Naive thymus-derived CD4-positive, alpha-beta T cell (primary cell): Measurements from ENCODE around the gene DIABLO. TPM values are rescaled to one million over a fixed set of nuclear protein-coding genes. Genes with fewer than 3 reads are reported as not detected.
A peak's percentile ranks its signal among the peaks of the same experiment; 100 is the strongest.

Experiments
- ATAC-seq: fragments of 150-1000 bp; cut with Tn5 transposase; 2 replicates; pipeline ENCODE4 v1.10.0; 2021; ENCODE audit warnings: mild to moderate bottlenecking, moderate library complexity
- CTCF ChIA-PET: fragments of 350-600 bp; sonication (Branson Sonifier 250); formaldehyde crosslinking; loops from one replicate; lab custom pipeline; 2021; ENCODE audit warnings: antibody characterized with exemption; lab: Charles Lee
- POLR2A ChIA-PET: fragments of 350-600 bp; sonication (Branson Sonifier 250); formaldehyde crosslinking; loops from one replicate; lab custom pipeline; 2021; ENCODE audit warnings: antibody characterized with exemption, inconsistent platforms; lab: Charles Lee
- DNase-seq, 9 donors: peaks; one replicate each; pipeline versions ENCODE4 v3.0.0 to v3.0.0-alpha.2; 2020 to 2022; ENCODE audit warnings: mixed read lengths in 1 of 9
- H3K27ac ChIP-seq: one replicate; pipeline ENCODE4 v1.7.0; 2013; ENCODE audit warnings: mild to moderate bottlenecking, low read depth, low read length, moderate library complexity
- H3K27me3 ChIP-seq, 2 donors: one replicate each; pipeline ENCODE4 v1.7.0; 2013; ENCODE audit warnings: low read length in 2 of 2, mild to moderate bottlenecking in 2 of 2, moderate library complexity in 2 of 2; ENCODE audit not compliant: control insufficient read depth in 2 of 2, insufficient read depth in 2 of 2
- H3K36me3 ChIP-seq, 3 experiments: 1 replicate in 2 of 3; 2 replicates in 1 of 3; pipeline ENCODE4 v1.7.0; 2013; ENCODE audit warnings: low read length in 3 of 3, mild to moderate bottlenecking in 3 of 3, moderate library complexity in 1 of 3; ENCODE audit not compliant: insufficient read depth in 3 of 3, control insufficient read depth in 2 of 3
- H3K4me1 ChIP-seq, 2 donors: one replicate each; pipeline ENCODE4 v1.7.0; 2013; ENCODE audit warnings: low read length in 2 of 2, mild to moderate bottlenecking in 2 of 2, moderate library complexity in 1 of 2; ENCODE audit not compliant: control insufficient read depth in 2 of 2, insufficient read depth in 2 of 2
- H3K4me3 ChIP-seq: 2 replicates; pipeline ENCODE4 v1.7.0; 2013; ENCODE audit warnings: mild to moderate bottlenecking, low read length
- H3K9me3 ChIP-seq, 3 experiments: 1 replicate in 2 of 3; 2 replicates in 1 of 3; pipeline ENCODE4 v1.7.0; 2013; ENCODE audit warnings: low read length in 3 of 3; ENCODE audit not compliant: control insufficient read depth in 2 of 3
- H3K27ac Mint-ChIP-seq, 9 donors: one replicate each; pipeline ENCODE4 v1.8.0; 2020 to 2022; ENCODE audit warnings: mixed read lengths in 9 of 9, mild to moderate bottlenecking in 8 of 9, moderate library complexity in 5 of 9, inconsistent platforms in 2 of 9
- H3K27me3 Mint-ChIP-seq, 5 donors: one replicate each; pipeline ENCODE4 v1.8.0; 2021 to 2022; ENCODE audit warnings: mixed read lengths in 5 of 5, mild to moderate bottlenecking in 1 of 5
- H3K36me3 Mint-ChIP-seq, 5 donors: one replicate each; pipeline ENCODE4 v1.8.0; 2020 to 2022; ENCODE audit warnings: mixed read lengths in 5 of 5, mild to moderate bottlenecking in 3 of 5, inconsistent platforms in 1 of 5
- H3K4me1 Mint-ChIP-seq, 7 donors: one replicate each; pipeline ENCODE4 v1.8.0; 2020 to 2022; ENCODE audit warnings: mixed read lengths in 7 of 7, mild to moderate bottlenecking in 3 of 7, inconsistent platforms in 1 of 7
- H3K4me3 Mint-ChIP-seq, 10 donors: one replicate each; pipeline ENCODE4 v1.8.0; 2020 to 2022; ENCODE audit warnings: mild to moderate bottlenecking in 10 of 10, mixed read lengths in 10 of 10, moderate library complexity in 6 of 10, inconsistent platforms in 2 of 10
- H3K9me3 Mint-ChIP-seq, 11 donors: one replicate each; pipeline ENCODE4 v1.8.0; 2020 to 2022; ENCODE audit warnings: mixed read lengths in 11 of 11, mild to moderate bottlenecking in 4 of 11, inconsistent platforms in 1 of 11, moderate library complexity in 1 of 11
- intact Hi-C, 2 donors: fragments of 100-400 bp; cut with micrococcal nuclease; formaldehyde crosslinking; loops; one replicate each; pipeline ENCODE4 v1.15.1; 2023
- polyA plus RNA-seq, 2 donors: library from polyadenylated mRNA; unstranded; fragments of 300-500 nt; fragmentation: Illumina TruSeq; gene quantifications; one replicate each; pipeline ENCODE4 v1.2.3, GENCODE V29; 2021
- total RNA-seq, 6 experiments: library from RNA in 5 of 6; stranded (reverse) in 5 of 6; gene quantifications; 1 replicate in 5 of 6; 2 replicates in 1 of 6; pipeline ENCODE4 v1.2.3 and lab custom pipeline; 2021 to 2026

The DIABLO gene
- 10 to 100 TPM; 41.3 to 94.1 (median 50.1) TPM for total RNA-seq
- 10 to 100 TPM; 58.3 to 68.3 TPM for polyA plus RNA-seq
- total RNA-seq (lab: John Stamatoyannopoulos, UW): 69.1 reads per million, percentile 78 among the genes with 10 or more reads in this experiment

GRCh38 chr12:122225683-122226365, at the start of gene DIABLO:
Gene DIABLO, minus strand, starts transcription at chr12:122226052. Its CDS starts 38 bp downstream, at chr12:122226014.
- Mint-ChIP-seq H3K36me3 (peaks cover 0 to 27% (median 13%) of the 10 kb centered on the region in 5 donors), H3K27ac (peak within 1 kb of the TSS; percentile 76 to 96 (median 93)), H3K9me3 (peaks cover 0 to 2% (median 0%) of the 10 kb centered on the region in 11 donors), H3K4me3 (peak within 1 kb of the TSS; percentile 75 to 95 (median 90)), H3K27me3 (no peaks in the 10 kb centered on the region), H3K4me1 (peaks cover 23 to 53% (median 47%) of the 10 kb centered on the region in 7 donors)
- Histone ChIP-seq H3K27me3 (no peaks in the 10 kb centered on the region), H3K36me3 (peaks cover 5 to 52% (median 13%) of the 10 kb centered on the region in 3 experiments), H3K4me1 (peaks cover 24 to 34% of the 10 kb centered on the region in 2 donors), H3K27ac (peak within 1 kb of the TSS; percentile 99), H3K9me3 (no peaks in the 10 kb centered on the region), H3K4me3 (peak within 1 kb of the TSS; percentile 90)
- POLR2A ChIA-PET: interaction anchor here (0.5 to 3.3 kb wide), 15 partner anchors 10 to 1933 kb away, joined by 3 to 29 read pairs (median 3); partner anchors contain the start of genes B3GNT4, RNF34, RNU4-1 and ZCCHC8
- DNase-seq: peak; percentile 97 to 100 (median 100)
- CTCF ChIA-PET: interaction anchor here (0.6 kb wide), 2 partner anchors 19 to 307 kb away, joined by 3 read pairs; partner anchors contain the start of gene CFAP251
- intact Hi-C loops: loop anchor here (1.0 to 10.0 kb wide), 25 partner anchors 18 to 1540 kb away; partner anchors contain the start of genes CFAP251 (in 2 of the 2), DENR (in 2 of the 2), KNTC1 (in 2 of the 2) and MLXIP (in 2 of the 2)
- peak; percentile 96 for ATAC-seq

GRCh38 chr12:122275459-122275858, 49.6 kb upstream of the DIABLO start:
- H3K9me3 ChIP-seq: no peaks in the 10 kb centered on the region
- no peaks in the 10 kb centered on the region for H3K27me3 Mint-ChIP-seq
- no peak overlapping the region for H3K4me3 ChIP-seq
- H3K4me3 Mint-ChIP-seq: no peak overlapping the region
- ChIA-PET POLR2A (no interaction called here), CTCF (interaction anchor here (0.6 kb wide), 2 partner anchors 9 to 118 kb away, joined by 3 read pairs; no protein-coding TSS in a partner anchor)
- no peaks in the 10 kb centered on the region for H3K4me1 ChIP-seq
- H3K36me3 ChIP-seq: peaks cover 0 to 37% (median 4%) of the 10 kb centered on the region in 3 experiments
- H3K27ac Mint-ChIP-seq: peak overlapping the region in 2 of 9 donors; percentile 32
- no peaks in the 10 kb centered on the region for H3K9me3 Mint-ChIP-seq
- H3K27me3 ChIP-seq: no peaks in the 10 kb centered on the region
- no peak overlapping the region for H3K27ac ChIP-seq
- peaks cover 4 to 43% (median 14%) of the 10 kb centered on the region in 5 donors for H3K36me3 Mint-ChIP-seq
- intact Hi-C loops: no loop called here
- ATAC-seq (no peak), DNase-seq (no peak)
- peaks cover 0 to 5% (median 0%) of the 10 kb centered on the region in 7 donors for H3K4me1 Mint-ChIP-seq

GRCh38 chr12:122266230-122266901, 40.5 kb upstream of the DIABLO start, which contains the start of gene VPS33A:
Gene VPS33A, minus strand, starts transcription at chr12:122266494. Its CDS starts 86 bp downstream, at chr12:122266408.
- peak; percentile 89 for ATAC-seq
- Mint-ChIP-seq H3K27ac (peak within 1 kb of the TSS; percentile 98 to 100 (median 99)), H3K4me3 (peak within 1 kb of the TSS; percentile 93 to 99 (median 96)), H3K4me1 (peaks cover 0 to 35% (median 31%) of the 10 kb centered on the region in 7 donors), H3K9me3 (peaks cover 0 to 9% (median 0%) of the 10 kb centered on the region in 11 donors), H3K36me3 (peaks cover 0 to 12% (median 10%) of the 10 kb centered on the region in 5 donors), H3K27me3 (peaks cover 0 to 6% (median 0%) of the 10 kb centered on the region in 5 donors)
- CTCF ChIA-PET: interaction anchor here (0.6 to 1.5 kb wide), 11 partner anchors 10 to 646 kb away, joined by 3 to 10 read pairs (median 4); no protein-coding TSS in a partner anchor
- Histone ChIP-seq H3K27ac (peak within 1 kb of the TSS; percentile 95), H3K4me1 (peaks cover 12 to 17% of the 10 kb centered on the region in 2 donors), H3K4me3 (peak within 1 kb of the TSS; percentile 74), H3K36me3 (peaks cover under 1 to 27% (median 10%) of the 10 kb centered on the region in 3 experiments), H3K27me3 (no peaks in the 10 kb centered on the region), H3K9me3 (no peaks in the 10 kb centered on the region)
- POLR2A ChIA-PET: interaction anchor here (0.5 to 2.7 kb wide), 19 partner anchors 9 to 1730 kb away, joined by 3 to 20 read pairs (median 3); partner anchors contain the start of gene DIABLO
- intact Hi-C loops: loop anchor here (1.0 to 5.0 kb wide), 13 partner anchors 22 to 486 kb away; partner anchors contain the start of genes B3GNT4 (in 2 of the 2), DIABLO (in 2 of the 2), RSRC2 (in 2 of the 2) and CFAP251 (in 1 of the 2)
- DNase-seq: peak; percentile 82 to 96 (median 90)

GRCh38 chr12:122265886-122266229, 40.0 kb upstream of the DIABLO start:
- Histone ChIP-seq H3K9me3 (no peaks in the 10 kb centered on the region), H3K27ac (peak overlapping the region; percentile 95), H3K36me3 (peaks cover 5 to 32% (median 9%) of the 10 kb centered on the region in 3 experiments), H3K4me1 (peaks cover 12 to 17% of the 10 kb centered on the region in 2 donors), H3K4me3 (peak overlapping the region; percentile 74), H3K27me3 (no peaks in the 10 kb centered on the region)
- DNase-seq (no peak), ATAC-seq (peak; percentile 57)
- CTCF ChIA-PET: interaction anchor here (0.6 to 1.2 kb wide), 3 partner anchors 22 to 142 kb away, joined by 3 to 4 read pairs (median 3); no protein-coding TSS in a partner anchor
- H3K27ac Mint-ChIP-seq: peak overlapping the region; percentile 98 to 100 (median 99)
- H3K4me3 Mint-ChIP-seq: peak overlapping the region; percentile 93 to 99 (median 96)
- peaks cover 0 to 9% (median 0%) of the 10 kb centered on the region in 11 donors for H3K9me3 Mint-ChIP-seq
- peaks cover 0 to 6% (median 0%) of the 10 kb centered on the region in 5 donors for H3K27me3 Mint-ChIP-seq
- POLR2A ChIA-PET: interaction anchor here (0.5 to 2.7 kb wide), 10 partner anchors 8 to 320 kb away, joined by 3 to 20 read pairs (median 3); partner anchors contain the start of gene DIABLO
- intact Hi-C loops: loop anchor here (1.0 to 5.0 kb wide), 13 partner anchors 21 to 486 kb away; partner anchors contain the start of genes B3GNT4 (in 2 of the 2), DIABLO (in 2 of the 2), RSRC2 (in 2 of the 2) and CFAP251 (in 1 of the 2)
- peaks cover 0 to 40% (median 32%) of the 10 kb centered on the region in 7 donors for H3K4me1 Mint-ChIP-seq
- H3K36me3 Mint-ChIP-seq: peaks cover 0 to 15% (median 11%) of the 10 kb centered on the region in 5 donors

- CTCF ChIA-PET: interaction anchor here (1.0 kb wide), 1 partner anchor 21 kb away, joined by 3 read pairs; no protein-coding TSS in a partner anchor
- Histone ChIP-seq H3K36me3 (peaks cover 6 to 36% (median 9%) of the 10 kb centered on the region in 3 experiments), H3K4me1 (peaks cover 12 to 17% of the 10 kb centered on the region in 2 donors), H3K4me3 (peak overlapping the region; percentile 74), H3K9me3 (no peaks in the 10 kb centered on the region), H3K27ac (peak overlapping the region; percentile 95), H3K27me3 (no peaks in the 10 kb centered on the region)
- Mint-ChIP-seq H3K27ac (peak overlapping the region; percentile 98 to 100 (median 99)), H3K27me3 (peaks cover 0 to 6% (median 0%) of the 10 kb centered on the region in 5 donors), H3K4me3 (peak overlapping the region; percentile 93 to 99 (median 96)), H3K36me3 (peaks cover 0 to 17% (median 12%) of the 10 kb centered on the region in 5 donors), H3K9me3 (peaks cover 0 to 9% (median 0%) of the 10 kb centered on the region in 11 donors), H3K4me1 (peaks cover 0 to 42% (median 32%) of the 10 kb centered on the region in 7 donors)
- intact Hi-C loops: loop anchor here in 1 of 2 donors (5.0 kb wide), 1 partner anchor 262 kb away; the partner anchor contains the start of genes KNTC1 and RSRC2
- ATAC-seq (peak; percentile 48), DNase-seq (peak in 6 of 9 donors; percentile 29 to 49 (median 42))
- POLR2A ChIA-PET: interaction anchor here (0.6 to 2.7 kb wide), 9 partner anchors 8 to 198 kb away, joined by 3 to 20 read pairs (median 3); partner anchors contain the start of gene DIABLO
Observed at GRCh38 chr12:122265476-122265875, 39.6 kb upstream of the DIABLO start.
